GM12801 (cell line): Measurements from ENCODE around the gene CAMKMT.

Experiments used
- CTCF ChIP-seq: IDR thresholded peaks from one replicate; pipeline ENCODE4 v1.5.1; 2011; ENCODE audit warnings: control low read depth; ENCODE audit not compliant: insufficient read length; ENCODE audit errors: extremely low read depth

CAMKMT gene

GRCh38 chr2:44799754-44800153 is 438.0 kb downstream of the CAMKMT start:
- no peak for TF ChIP-seq CTCF

- no peak for TF ChIP-seq CTCF
Observed at GRCh38 chr2:44801289-44801840, 439.6 kb downstream of the CAMKMT start.

GRCh38 chr2:44801841-44802776 is 440.4 kb downstream of the CAMKMT start:
- no peak for TF ChIP-seq CTCF

GRCh38 chr2:44802777-44803424 is 441.2 kb downstream of the CAMKMT start:
- no peak for TF ChIP-seq CTCF

- TF ChIP-seq CTCF: no peak
Observed at GRCh38 chr2:44804406-44805265, 442.9 kb downstream of the CAMKMT start.

GRCh38 chr2:44805401-44806235 is 443.9 kb downstream of the CAMKMT start:
- no peak for TF ChIP-seq CTCF
